Caco-2 (cell line): ENCODE results near the gene CCDC158. TPM values are rescaled to one million over a fixed set of nuclear protein-coding genes. Genes with fewer than 3 reads are reported as not detected.

Experiments
- BruUV-seq: library from RNA; stranded (reverse); fragments of 400-500 nt; replicated peaks from 2 replicates; lab custom pipeline; 2021; lab: Mats Ljungman, UMichigan
- CTCF ChIA-PET: fragments of 300-600 bp; sonication (Branson Sonifier 250); formaldehyde crosslinking; loops from one replicate; lab custom pipeline; 2022; ENCODE audit warnings: antibody characterized with exemption; lab: Charles Lee
- POLR2A ChIA-PET: fragments of 300-600 bp; sonication (Branson Sonifier 250); formaldehyde crosslinking; loops from one replicate; lab custom pipeline; 2022; ENCODE audit warnings: antibody characterized with exemption; lab: Charles Lee
- DNase-seq, 2 experiments: peaks; one replicate each; pipeline versions ENCODE4 v3.0.0 to v3.0.0-alpha.2; 2020 to 2022
- H3K27me3 ChIP-seq: replicated peaks from 2 replicates; pipeline ENCODE4 v1.6.0; 2011; ENCODE audit warnings: low read length; ENCODE audit not compliant: control insufficient read depth, insufficient read depth
- H3K36me3 ChIP-seq: 2 replicates; pipeline ENCODE4 v1.5.1; 2011; ENCODE audit warnings: low read length; ENCODE audit not compliant: control insufficient read depth, insufficient read depth
- H3K4me1 ChIP-seq: fragments of 250-450 bp; sonication (Bioruptor Pico); 2 replicates; pipeline ENCODE4 v1.5.1; 2020; ENCODE audit warnings: mild to moderate bottlenecking
- H3K4me3 ChIP-seq: 2 replicates; pipeline ENCODE4 v1.5.1; 2011; ENCODE audit warnings: low read depth, mild to moderate bottlenecking, control low read depth, low read length
- H3K9me3 ChIP-seq: fragments of 250-450 bp; sonication (Bioruptor Pico); 2 replicates; pipeline ENCODE4 v1.5.1; 2020; ENCODE audit warnings: mild to moderate bottlenecking, moderate library complexity
- H3K27ac Mint-ChIP-seq: one replicate; pipeline ENCODE4 v1.8.0; 2022; ENCODE audit warnings: mixed read lengths; ENCODE audit not compliant: unreplicated experiment
- H3K27me3 Mint-ChIP-seq: one replicate; pipeline ENCODE4 v1.8.0; 2022; ENCODE audit warnings: mixed read lengths; ENCODE audit not compliant: insufficient read depth, unreplicated experiment
- H3K36me3 Mint-ChIP-seq: one replicate; pipeline ENCODE4 v1.8.0; 2022; ENCODE audit warnings: mild to moderate bottlenecking, mixed read lengths; ENCODE audit not compliant: insufficient read depth, unreplicated experiment
- H3K4me1 Mint-ChIP-seq: one replicate; pipeline ENCODE4 v1.8.0; 2022; ENCODE audit warnings: low read depth, mixed read lengths; ENCODE audit not compliant: unreplicated experiment
- H3K4me3 Mint-ChIP-seq: one replicate; pipeline ENCODE4 v1.8.0; 2022; ENCODE audit warnings: mild to moderate bottlenecking, moderate library complexity, mixed read lengths; ENCODE audit not compliant: unreplicated experiment
- H3K9me3 Mint-ChIP-seq: one replicate; pipeline ENCODE4 v1.8.0; 2022; ENCODE audit warnings: mixed read lengths; ENCODE audit not compliant: unreplicated experiment
- intact Hi-C: fragments of 100-400 bp; cut with micrococcal nuclease; formaldehyde crosslinking; loops from one replicate; pipeline ENCODE4 v1.10.0; 2022; ENCODE audit not compliant: unreplicated experiment
- total RNA-seq: library from RNA; stranded (reverse); gene quantifications from 2 replicates; pipeline ENCODE4 v1.2.3, GENCODE V29; 2022
- TF ChIP-seq, protein P1 (sequence below), 2 experiments: fragments of 200-600 bp in 1 of 2; IDR thresholded peaks; 1 replicate in 1 of 2; 2 replicates in 1 of 2; pipeline versions ENCODE4 v1.5.1 to v1.8.0; 2011 to 2022; ENCODE audit warnings: antibody characterized with exemption in 1 of 2, control low read depth in 1 of 2, inconsistent platforms in 1 of 2, low read depth in 1 of 2, low read length in 1 of 2, mild to moderate bottlenecking in 1 of 2, moderate library complexity in 1 of 2; ENCODE audit not compliant: insufficient read depth in 1 of 2, severe bottlenecking in 1 of 2, unreplicated experiment in 1 of 2

Gene CCDC158
- total RNA-seq, 1 experiment from 2014 or later: 0.39 TPM

DNA sequence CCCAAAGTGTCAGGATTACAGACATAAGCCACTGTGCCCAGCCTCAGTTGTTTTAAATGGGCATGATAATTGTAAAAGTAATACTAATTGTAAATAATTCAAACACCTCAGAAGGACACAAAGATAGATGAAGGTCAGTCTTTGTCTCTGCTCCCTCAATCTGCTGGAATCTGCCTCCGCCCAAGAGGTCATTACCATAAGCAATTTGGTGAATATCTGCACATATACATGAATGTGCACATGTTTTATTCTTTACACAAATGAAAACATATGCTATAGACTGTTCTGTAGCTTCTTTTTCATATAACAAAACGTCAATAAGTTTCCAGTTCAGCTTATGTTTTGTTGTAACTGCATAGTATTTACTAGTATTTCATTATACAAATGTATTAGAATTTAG, 107.4 kb downstream of the CCDC158 start:
- DNase-seq: no peak
- H3K9me3 ChIP-seq: peaks cover 10% of the 10 kb centered on the region
- intact Hi-C loops: no loop called here
- H3K27me3 ChIP-seq: no peaks in the 10 kb centered on the region
- no peaks in the 10 kb centered on the region for H3K36me3 ChIP-seq
- H3K27me3 Mint-ChIP-seq: no peaks in the 10 kb centered on the region
- H3K4me1 ChIP-seq: no peaks in the 10 kb centered on the region
- H3K36me3 Mint-ChIP-seq: peaks cover 17% of the 10 kb centered on the region
- no peak overlapping the region for H3K27ac Mint-ChIP-seq
- H3K9me3 Mint-ChIP-seq: peaks cover 26% of the 10 kb centered on the region
- TF ChIP-seq, protein P1, sequence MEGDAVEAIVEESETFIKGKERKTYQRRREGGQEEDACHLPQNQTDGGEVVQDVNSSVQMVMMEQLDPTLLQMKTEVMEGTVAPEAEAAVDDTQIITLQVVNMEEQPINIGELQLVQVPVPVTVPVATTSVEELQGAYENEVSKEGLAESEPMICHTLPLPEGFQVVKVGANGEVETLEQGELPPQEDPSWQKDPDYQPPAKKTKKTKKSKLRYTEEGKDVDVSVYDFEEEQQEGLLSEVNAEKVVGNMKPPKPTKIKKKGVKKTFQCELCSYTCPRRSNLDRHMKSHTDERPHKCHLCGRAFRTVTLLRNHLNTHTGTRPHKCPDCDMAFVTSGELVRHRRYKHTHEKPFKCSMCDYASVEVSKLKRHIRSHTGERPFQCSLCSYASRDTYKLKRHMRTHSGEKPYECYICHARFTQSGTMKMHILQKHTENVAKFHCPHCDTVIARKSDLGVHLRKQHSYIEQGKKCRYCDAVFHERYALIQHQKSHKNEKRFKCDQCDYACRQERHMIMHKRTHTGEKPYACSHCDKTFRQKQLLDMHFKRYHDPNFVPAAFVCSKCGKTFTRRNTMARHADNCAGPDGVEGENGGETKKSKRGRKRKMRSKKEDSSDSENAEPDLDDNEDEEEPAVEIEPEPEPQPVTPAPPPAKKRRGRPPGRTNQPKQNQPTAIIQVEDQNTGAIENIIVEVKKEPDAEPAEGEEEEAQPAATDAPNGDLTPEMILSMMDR (IDR thresholded peaks at IDR 0.05; ENCODE audit: insufficient read depth in 1 of 2, low read depth in 1 of 2, low read length in 1 of 2, severe bottlenecking in 1 of 2, unreplicated experiment in 1 of 2): no peak
- ChIA-PET CTCF (no interaction called here), POLR2A (no interaction called here)
- H3K4me3 Mint-ChIP-seq: no peak overlapping the region
- H3K4me1 Mint-ChIP-seq: no peaks in the 10 kb centered on the region
- H3K4me3 ChIP-seq: no peak overlapping the region
- BruUV-seq: no TSS peak

DNA sequence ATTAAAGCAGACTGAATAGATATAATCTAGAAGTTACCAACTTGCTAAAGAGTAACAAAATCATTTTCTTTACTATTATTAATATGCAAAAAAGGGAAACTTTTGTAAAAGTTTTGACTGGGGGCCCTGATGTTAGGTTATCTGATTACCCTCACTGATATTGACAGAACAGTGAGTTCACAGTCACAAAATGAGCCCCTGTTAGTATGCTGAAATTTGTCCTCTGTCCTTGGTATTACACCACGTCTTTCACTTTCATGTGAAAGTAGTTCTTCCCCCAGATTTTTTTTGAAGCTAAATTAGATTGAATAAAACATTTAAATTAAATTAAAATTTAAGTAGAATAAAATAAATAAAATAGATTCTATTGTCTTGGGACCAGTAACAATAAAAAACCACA, 108.5 kb downstream of the CCDC158 start:
- Mint-ChIP-seq H3K4me1 (no peaks in the 10 kb centered on the region), H3K4me3 (no peak overlapping the region), H3K9me3 (peaks cover 17% of the 10 kb centered on the region), H3K27ac (no peak overlapping the region), H3K36me3 (peaks cover 18% of the 10 kb centered on the region), H3K27me3 (no peaks in the 10 kb centered on the region)
- H3K4me1 ChIP-seq: peaks cover 4% of the 10 kb centered on the region; the same call in 1 of the 2 replicates
- ChIA-PET CTCF (no interaction called here), POLR2A (no interaction called here)
- H3K36me3 ChIP-seq: no peaks in the 10 kb centered on the region
- TF ChIP-seq, protein P1 (IDR thresholded peaks at IDR 0.05; ENCODE audit: insufficient read depth in 1 of 2, low read depth in 1 of 2, low read length in 1 of 2, severe bottlenecking in 1 of 2, unreplicated experiment in 1 of 2): no peak
- no TSS peak for BruUV-seq
- peaks cover 10% of the 10 kb centered on the region for H3K9me3 ChIP-seq
- no peaks in the 10 kb centered on the region for H3K27me3 ChIP-seq
- intact Hi-C loops: no loop called here
- no peak for DNase-seq
- H3K4me3 ChIP-seq: no peak overlapping the region

DNA sequence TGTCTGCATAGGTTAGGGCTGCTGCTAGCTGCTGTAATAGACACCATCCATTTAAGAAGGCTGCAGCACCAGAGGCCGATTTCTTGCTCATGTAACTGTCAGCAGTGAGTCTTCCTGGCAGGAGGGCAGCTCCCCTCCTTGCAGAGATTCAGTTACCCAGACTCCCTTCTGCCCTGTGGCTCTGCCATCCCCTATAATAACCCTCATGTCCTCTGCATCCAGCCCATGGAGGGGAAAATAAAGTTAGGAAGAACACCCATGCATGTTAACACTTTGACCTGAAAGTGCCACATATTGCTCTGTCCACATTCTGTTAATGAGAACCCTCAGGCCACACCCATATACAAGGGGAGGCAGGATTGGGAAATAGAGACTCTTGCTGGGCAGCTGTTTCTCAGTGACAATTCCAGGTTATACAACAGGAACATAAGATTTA, 109.0 kb downstream of the CCDC158 start:
- H3K4me3 ChIP-seq: no peak overlapping the region
- CTCF ChIA-PET: no interaction called here
- H3K9me3 ChIP-seq: peaks cover 6% of the 10 kb centered on the region
- H3K27me3 Mint-ChIP-seq: no peaks in the 10 kb centered on the region
- H3K27ac Mint-ChIP-seq: no peak overlapping the region
- no peaks in the 10 kb centered on the region for H3K27me3 ChIP-seq
- TF ChIP-seq, protein P1 (IDR thresholded peaks at IDR 0.05; ENCODE audit: insufficient read depth in 1 of 2, low read depth in 1 of 2, low read length in 1 of 2, severe bottlenecking in 1 of 2, unreplicated experiment in 1 of 2): no peak
- intact Hi-C loops: no loop called here
- H3K4me1 ChIP-seq: peaks cover 5% of the 10 kb centered on the region; the same call in 1 of the 2 replicates
- POLR2A ChIA-PET: no interaction called here
- no peak for DNase-seq
- no TSS peak for BruUV-seq
- no peaks in the 10 kb centered on the region for H3K4me1 Mint-ChIP-seq
- H3K36me3 Mint-ChIP-seq: peaks cover 18% of the 10 kb centered on the region
- no peaks in the 10 kb centered on the region for H3K36me3 ChIP-seq
- no peak overlapping the region for H3K4me3 Mint-ChIP-seq
- H3K9me3 Mint-ChIP-seq: peaks cover 13% of the 10 kb centered on the region
